Stimulated activated CD4-positive, alpha-beta T cell treated with anti-CD3 and anti-CD28 coated beads, Interleukin-1b, Interleukin-23, amount 100 ng/mL, for 1 hour (primary cell): ENCODE results near the gene IL4I1.

Experiments
- DNase-seq, 2 donors: peaks; one replicate each; pipeline ENCODE4 v3.0.0-alpha.2; 2020; ENCODE audit warnings: low read depth in 2 of 2

IL4I1 gene

DNA sequence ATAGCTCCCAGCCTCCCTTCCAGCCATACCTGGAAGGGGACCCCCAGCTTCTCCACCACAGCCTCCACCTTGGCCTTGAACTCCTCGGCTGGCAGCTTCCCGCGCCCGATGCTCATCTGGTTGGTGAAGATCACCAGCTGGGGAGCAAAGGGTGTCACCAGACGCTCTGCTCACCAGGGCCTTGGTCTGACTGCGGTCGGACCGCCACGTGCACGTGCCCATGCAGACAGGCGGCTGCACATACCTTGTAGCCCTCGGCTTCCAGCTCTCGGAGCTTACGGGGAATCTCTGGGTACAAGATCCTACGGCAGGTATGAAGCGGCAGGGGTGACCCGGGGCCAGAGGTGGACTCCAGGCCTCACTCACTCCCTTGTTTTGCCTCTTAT, 32.8 kb downstream of the IL4I1 start:
- no peak for DNase-seq

DNA sequence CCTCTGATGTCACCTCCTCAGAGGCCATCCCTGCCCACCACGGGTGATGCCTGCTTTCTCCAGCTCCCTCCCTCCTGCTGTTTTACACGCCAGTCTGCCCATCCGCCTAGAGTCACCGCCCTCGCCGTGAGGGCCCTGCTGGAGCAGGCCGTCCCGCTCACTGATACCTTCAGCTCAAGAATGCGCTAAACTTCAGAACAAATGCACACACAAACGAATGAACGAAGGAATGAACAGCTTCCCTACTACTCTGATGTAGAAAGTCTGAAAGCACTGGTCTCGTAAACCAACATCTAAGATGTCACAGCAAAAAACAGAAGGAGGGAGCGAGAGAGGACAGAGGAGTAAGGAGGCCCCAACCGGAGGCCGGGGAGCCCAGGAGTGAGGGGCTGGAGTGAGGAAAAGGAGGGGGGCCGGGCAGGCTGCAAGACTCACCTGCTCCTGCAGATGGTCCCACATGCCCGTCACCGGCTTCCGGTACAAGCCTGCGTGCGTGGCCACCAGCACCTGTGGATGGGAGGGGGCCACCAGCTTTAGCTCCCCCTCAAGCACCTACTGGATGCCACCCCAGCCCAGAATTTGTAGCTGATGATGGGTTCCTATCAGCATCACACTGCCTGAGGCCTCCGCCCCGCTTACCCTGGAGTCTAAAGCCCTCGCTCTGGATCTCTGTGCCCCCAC, 33.3 kb downstream of the IL4I1 start:
- DNase-seq: no peak

DNA sequence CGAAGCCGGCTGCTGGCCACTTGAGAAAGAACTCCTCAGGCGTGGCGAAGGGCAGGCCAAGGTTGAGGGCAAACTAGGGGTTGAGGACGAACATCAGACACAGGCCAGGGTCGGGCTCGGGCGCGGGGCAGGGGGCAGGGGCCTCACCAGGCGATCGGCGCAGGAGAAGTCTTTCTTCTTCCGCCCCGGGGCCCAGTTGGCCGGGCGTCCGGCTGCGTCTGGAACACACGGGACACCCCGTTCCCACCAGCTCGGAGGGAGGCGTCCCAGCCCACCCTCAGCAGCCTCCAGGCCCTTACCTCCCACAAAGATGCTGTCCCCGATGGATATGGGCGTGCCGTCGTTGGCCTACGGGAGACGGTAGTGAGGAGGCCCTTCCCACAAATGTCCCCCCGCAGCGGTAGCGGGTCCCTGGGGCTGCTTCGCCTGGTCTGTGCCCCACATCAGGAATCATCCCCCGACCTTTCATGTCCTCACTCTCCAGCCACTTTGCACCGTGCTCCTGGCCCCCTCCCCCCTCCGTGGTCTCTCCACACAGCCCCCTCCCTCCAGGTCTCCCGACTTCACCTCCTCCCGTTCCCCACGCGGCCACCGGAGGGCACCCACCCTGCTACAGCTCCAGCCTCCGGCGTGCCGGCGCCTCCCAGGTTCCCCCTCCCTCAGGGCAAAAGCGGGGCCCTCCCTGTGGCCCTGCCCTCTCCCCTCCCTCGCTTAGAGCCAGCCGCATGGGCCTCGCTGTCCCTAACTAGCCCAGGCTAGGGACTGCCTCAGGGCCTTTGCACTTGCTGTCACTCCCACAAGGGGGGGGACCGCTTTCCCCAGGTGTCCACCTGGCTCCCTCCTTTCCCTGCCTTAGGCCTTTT, 34.1 kb downstream of the IL4I1 start:
- no peak for DNase-seq

DNA sequence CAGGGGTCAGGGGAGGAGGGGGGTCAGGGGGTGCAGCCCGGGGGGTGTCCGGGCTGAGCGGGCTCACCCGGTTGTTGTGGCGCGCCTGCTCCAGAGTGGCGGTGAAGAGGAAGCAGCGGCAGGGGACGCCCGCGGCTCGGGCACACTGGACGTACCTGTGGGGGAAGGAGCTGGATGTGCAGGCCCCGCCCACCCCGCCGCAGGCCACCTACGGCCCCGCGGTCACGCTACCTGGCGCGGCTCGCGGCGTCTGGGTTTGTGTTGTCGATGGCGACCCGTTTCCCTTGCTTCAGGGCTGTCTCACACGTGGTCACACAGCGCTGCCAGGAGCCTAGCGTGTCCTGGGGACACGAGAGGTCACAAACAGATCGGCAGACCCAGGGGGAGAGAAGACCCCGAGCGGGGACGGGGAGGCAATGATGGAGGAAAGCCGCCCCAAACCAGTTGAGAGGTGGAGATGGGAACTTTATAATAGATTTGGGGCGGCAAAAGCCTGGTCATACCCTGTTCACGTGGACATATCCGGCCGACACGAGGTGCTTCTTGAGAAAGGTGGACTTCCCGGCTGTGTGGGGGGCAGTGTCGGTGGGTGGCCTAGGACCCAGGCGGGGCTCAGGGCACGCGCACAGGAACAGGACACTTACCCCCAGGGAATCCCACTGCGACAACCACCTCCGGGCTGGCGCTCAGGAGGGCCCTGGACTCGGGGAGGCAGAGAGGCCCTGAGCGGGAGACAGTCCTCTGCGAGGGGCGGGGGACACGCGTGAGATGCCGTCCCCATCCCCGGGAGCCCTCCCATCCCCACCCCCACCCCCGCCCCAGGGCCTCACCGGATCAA, 34.9 kb downstream of the IL4I1 start:
- DNase-seq: no peak

DNA sequence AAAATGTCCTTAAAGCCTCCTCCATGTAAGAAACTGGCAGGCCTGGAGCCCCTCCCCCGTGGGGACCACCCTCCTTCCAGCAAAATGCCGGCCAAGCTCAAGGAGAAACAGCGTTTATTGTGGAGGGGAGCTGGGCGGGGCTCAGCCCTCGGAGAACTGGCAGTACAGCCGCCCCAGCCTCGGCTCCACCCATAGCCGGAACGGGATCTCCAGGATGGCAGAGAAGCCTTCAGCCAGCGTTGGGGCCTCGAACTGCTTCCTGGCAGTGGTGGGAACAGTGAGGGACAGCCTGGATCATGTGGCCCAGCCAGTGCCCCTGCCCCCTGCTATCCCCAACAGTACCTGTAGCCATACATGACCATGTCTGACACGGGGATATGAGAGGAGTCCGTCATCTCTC, 35.6 kb downstream of the IL4I1 start:
- no peak for DNase-seq

DNA sequence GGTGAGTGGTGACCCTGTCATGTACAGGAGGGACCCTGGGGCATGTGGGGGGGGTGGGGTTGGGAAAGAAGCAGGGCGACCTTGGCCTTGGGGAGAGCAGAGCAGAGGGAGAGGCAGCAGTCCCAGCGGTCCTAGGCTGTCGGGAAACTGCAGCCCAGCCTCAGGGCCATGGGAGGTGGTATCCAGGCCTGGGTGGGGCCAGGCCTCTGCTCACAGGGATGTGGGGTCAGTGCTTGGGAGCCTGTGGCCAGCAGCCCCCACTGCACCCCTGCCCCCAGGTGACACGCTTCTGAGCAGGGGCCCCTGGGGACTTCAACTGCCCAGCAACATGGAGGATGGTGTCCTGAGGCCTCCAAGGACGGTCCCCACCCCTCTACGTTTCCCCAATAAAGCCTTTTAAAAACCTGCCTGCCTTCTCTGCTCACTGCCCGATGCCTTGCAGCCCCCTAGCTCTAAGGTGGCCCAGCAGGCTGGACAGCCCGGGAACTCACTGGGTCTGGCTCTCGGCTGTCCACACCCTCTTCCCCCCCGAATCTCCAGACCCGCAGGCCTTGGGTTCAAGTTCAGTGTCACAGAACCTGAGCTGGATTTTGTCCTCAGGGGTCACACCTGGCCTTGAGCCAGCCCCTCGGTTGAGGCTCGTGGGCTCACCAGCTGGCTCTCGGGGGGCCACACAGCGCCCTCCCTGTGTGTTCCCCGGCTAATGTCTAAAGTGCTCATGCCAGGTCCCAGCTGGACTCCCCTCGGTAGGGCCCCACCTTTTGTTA, 36.2 kb downstream of the IL4I1 start:
- no peak for DNase-seq

DNA sequence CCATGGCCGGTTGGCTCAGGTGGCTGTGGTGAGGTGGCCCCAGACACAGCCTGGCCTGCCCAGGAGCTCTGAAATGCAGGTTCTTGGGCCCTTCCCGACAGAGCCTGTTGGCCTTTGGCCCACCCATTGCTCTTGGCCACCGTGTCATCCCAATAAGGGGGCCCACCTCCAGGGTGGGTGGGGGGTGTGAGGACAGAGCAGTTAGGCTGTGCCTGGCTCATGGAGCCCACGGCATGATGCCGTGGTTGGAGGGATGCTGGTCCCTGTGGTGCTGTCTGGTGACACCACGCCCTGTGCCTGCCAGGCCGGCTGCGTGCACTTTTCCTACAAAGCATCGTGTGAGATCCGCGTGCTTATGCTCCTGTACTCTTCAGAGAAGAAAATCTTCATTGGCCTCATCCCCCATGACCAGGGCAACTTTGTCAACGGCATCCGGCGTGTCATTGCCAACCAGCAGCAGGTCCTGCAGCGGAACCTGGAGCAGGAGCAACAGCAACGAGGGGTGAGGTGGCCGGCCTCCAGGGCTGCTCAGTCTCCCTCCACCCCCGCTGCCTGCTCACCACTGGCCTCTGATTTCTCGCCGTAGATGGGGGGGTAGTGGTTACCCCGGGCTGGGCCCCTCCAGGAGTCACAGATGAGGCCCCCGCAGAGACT, 36.9 kb downstream of the IL4I1 start:
- DNase-seq: no peak

DNA sequence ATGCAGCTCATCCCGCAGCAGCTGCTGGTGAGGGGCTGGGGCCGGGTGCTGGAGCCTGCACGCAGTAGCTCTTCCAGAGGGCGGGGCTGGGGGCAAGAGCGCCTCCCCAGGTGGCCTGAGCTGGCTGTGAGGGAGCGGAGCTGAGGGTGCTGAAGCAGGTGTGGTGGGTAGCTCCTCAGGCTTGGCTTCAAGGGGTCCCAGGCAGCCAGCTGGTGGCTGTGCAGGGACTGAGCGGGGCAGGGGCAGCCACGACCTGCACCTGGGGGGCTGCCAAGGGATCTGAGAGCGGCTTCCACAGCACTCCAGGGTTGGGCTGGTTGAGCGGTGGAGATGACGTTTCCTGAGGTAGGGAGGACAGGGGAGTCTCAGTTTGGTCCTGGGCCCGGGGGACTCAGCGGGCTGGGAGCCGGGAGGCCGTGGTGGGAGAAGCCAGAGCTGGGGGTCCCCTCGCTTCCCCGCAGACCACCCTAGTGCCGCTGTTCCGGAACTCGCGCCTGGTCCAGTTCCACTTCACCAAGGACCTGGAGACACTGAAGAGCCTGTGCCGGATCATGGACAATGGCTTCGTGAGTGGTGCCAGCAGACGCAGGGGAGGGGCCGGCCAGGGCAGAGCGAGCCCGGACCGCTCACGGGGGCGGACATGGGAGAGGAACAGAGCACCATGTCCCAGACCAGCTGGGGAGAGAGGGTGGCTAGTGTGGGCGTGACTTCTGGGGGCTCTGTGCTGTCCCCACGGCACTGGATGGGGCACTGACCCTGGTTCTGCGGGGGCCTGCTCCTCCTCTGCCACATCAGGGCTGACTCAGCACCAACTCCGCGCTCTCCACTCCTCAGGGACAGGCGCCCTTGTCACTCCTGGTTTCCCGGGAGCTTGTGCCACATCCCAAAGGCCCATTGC, 38.4 kb downstream of the IL4I1 start:
- DNase-seq: no peak

DNA sequence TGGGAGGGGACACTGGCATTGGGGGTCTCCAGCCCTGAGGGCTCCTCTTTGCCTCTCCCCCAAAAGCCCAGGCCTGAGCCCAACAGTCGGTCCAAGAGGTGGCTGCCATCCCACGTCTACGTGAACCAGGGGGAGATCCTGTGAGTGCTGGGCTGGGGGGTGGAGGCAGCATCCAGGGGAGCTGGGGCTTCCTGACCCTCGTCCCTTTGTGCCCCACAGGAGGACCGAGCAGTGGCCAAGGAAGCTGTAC, 38.9 kb downstream of the IL4I1 start:
- no peak for DNase-seq

DNA sequence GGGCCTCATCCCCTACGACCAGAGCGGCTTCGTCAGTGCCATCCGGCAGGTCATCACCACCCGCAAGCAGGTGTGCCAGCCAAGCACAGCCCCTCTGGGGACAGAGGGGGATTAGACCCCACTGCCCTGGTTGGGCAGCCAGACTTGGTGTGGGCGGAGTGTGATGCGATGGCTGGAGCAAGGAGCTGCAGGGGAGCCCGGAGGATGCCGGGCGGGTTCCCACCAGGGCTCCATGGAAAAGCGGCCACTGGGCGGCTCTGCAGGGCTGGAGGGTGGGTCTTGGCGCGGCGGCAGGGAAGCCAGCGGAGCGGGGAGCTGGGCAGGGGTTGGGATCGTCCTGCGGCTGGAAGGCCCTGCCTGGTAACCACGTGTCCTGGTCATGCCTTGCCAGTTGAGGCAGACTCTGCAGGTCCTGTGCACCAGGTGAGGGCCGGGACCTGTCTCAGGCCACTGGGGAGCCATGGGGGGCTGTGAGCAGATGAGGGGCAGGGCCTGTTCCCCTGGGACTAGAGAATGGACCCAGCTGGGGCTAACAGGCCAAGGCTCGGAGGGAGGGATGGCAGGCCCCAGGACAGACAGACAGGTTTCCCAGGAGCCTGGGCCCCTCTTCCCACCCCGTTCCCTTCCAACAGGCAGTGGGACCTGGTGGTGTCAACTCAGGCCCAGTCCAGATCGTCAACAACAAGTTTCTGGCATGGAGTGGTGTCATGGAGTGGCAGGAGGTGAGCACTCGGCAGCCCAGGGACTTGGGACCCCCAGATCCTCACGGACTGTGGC, 39.4 kb downstream of the IL4I1 start:
- DNase-seq: no peak

DNA sequence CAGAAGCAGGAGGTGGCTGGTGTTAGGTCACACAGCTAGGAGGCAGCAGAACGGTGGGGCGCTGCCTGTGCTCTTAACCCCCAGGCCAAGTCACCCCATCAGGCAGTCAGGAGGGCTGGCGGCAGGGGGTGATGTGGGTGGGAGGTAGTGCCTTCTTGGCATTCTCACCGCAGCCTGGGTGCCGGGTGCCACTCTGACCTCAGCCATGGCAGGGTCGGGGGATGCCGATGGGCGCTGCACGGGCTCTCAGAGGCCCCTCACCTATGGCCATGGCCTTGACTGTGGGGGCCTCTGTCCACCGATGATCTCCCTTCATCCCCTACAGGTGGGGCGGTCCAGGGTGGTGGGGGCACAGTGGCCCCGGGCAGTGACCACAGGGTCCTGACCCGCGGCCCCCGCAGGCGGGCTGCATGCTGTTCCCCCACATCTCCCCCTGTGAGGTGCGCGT, 40.1 kb downstream of the IL4I1 start:
- no peak for DNase-seq

DNA sequence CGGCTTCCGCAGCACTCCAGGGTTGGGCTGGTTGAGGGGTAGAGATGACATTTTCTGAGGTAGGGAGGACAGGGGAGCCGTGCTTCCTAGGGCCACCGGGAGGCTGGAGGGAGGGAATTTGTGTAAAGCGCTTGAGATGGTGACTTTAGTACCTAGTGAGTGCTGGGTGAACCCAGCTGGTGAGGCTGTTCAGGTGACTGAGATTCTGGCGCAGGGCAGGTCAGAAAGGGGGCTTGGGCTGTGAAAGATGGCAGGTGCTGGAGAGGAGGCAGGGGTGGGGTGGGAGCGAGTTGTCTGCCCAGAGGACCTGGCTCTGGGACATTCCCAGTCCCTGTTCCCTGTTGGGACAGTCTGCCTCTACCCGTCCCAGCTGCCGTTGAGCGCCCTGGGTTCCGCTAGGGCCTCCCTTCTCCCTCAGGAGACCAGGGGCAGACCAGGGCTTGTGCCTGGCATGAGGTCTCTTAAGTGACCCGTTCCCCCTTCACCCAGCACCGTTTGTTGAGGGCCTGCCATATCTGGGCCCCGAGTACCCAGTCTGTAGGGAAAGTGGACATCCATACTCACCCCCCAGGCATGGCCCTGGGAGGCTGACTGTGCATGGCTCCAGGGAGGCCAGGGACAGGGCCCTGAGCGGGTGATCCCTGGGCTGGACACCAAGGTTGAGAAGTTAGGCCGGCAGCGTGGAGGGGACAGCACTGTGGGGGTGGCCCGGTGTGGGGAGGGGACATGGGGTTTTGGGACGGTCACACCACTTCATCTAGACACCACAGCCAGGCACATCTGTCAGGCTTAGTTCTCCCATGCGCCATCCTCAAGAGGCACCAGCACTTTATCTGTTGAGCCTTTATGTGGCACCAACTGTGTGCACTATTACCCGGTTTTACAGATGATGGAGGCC, 40.8 kb downstream of the IL4I1 start:
- no peak for DNase-seq

DNA sequence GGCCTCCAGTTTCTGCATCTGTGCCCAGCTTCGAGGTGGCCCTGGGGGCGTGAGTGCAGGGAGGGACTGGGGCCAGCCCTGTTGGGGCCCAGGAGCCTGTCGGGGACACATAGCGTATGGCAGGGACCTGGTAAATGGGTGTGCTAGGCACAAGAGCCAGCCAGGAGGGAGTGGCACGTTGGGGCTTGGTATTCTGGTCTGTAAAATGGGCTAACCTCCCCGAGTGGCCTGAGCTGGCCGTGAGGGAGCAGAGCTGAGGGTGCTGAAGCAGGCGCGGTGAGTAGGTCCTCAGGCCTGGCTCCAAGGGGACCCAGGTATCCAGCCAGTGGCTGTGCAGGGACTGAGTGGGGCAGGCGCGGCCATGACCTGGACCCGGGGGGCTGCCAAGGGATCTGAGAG, 41.4 kb downstream of the IL4I1 start:
- no peak for DNase-seq

DNA sequence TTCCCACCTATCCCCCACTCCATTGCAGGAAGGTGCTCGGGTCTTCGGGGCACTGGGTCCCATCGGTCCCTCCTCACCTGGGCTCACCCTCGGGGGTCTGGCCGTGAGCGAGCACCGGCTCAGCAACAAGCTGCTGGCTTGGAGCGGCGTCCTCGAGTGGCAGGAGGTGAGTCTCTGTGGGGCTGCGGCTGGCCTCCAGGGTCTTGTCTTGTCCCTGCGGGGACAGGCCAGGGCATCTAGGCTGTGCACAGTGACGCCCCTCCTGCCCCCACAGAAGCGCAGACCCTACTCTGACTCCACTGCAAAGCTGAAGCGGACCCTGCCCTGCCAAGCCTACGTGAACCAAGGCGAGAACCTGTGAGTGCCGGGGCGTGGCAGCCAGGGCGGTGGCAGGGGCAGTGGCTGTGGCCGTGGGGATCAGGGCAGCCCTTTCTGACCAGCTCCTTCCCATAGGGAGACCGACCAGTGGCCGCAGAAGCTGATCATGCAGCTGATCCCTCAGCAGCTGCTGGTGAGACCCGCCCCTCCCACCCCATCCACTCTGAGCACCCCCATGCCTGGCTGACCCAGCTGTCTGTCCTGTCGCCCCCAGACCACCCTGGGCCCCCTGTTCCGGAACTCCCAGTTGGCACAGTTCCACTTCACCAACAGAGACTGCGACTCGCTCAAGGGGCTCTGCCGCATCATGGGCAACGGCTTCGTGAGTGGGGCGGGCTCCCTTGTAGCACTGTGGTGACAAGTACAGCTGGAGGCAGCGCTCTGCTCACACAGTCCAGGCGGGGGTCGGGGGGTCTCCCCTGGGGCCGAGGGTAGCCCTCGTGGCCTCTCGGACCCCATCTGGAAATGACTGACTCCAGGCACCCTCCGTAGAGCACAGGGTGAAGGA, 42.1 kb downstream of the IL4I1 start:
- DNase-seq: no peak

DNA sequence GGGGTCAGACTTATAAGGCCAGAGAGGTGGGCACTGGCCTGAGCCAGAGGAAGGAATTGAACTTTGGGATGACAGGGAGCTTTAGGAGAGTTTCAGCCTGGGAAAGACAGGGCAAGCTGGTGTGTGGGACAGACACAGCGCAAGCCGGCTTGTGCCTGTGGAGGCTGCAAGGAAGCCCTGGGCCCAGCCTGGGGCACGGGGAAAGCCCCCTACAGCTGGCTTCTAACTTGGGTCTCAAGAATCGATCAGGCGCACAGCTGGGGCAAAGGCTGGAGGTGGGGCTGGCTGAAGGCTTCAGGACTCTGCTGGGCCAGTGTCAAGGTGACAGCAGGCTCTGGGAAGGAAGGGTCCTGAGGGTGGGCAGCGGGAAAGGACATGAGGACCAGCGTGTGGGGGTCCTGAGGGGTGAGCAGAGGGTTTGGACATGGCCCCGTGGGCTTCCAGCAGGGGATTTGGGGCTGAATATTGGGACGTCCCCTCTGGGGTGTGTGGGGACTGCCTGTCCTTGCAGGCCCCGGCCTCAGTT, 42.8 kb downstream of the IL4I1 start:
- no peak for DNase-seq

DNA sequence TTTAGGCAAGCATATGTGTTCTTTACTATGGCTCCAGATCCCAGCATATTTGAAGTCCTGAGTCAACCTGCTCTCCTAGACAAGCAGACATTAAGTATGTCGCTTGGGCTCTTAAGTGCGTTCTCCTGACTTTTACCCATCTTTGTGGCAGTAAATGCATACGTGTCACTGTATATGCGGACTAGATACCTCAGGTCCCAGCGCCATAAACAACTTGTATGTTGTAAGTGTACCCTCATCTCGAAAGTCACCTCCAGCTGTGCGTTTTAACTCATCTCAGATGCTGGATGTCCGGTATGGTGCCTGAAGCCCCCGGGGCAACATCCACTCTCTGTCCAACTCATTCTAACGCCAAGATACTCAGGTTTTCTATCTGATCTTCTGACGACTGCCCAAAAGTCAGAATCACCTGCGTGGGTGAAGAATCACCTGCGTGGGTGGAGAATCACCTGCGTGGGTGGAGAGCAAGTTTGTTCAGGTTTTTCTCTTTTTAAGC, 44.0 kb downstream of the IL4I1 start:
- no peak for DNase-seq
